ENCODE data around the gene SCART1. TPM values are rescaled to one million over a fixed set of nuclear protein-coding genes. Genes with fewer than 3 reads are reported as not detected.

The SCART1 gene
- total RNA-seq, 1 experiment from 2014 or later = 0.50 TPM

DNA sequence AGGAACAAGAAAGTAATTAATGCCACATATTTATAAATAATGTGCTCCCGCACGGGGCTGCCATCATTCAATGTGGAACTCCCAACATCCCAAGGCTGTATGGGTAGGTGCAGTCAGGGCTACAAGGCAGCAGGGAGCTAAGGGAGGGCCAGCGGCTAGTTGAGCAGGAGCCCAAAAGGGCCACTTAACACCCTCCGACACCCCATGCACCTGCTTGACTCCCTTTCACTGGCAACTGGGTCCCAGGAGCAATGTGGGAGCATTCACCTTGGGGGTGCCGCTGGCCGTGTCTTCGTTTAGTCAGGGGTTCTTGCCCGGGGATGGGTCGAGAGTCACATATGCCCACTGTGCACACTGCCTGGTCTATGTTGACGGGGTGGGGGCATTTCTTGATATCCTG, 27.9 kb downstream of the SCART1 start:
- Histone ChIP-seq H3K27ac (ENCODE audit: insufficient read length, low read depth, low read length) (no peak overlapping the region), H4K20me1 (ENCODE audit: control insufficient read depth, insufficient read depth, insufficient read length) (no peaks in the 10 kb centered on the region), H3K23me2 (ENCODE audit: insufficient read length, low read depth, low read length, poor library complexity, severe bottlenecking) (no peaks in the 10 kb centered on the region), H2BK120ac (ENCODE audit: low read depth, low read length, poor library complexity, severe bottlenecking) (no peak overlapping the region), H3K4me1 (ENCODE audit: insufficient read depth, low read length) (no peaks in the 10 kb centered on the region), H2AK5ac (ENCODE audit: insufficient read length, low read length) (no peak overlapping the region), H3K56ac (ENCODE audit: insufficient read length, low read depth, low read length) (no peak overlapping the region), H2BK5ac (ENCODE audit: insufficient read length, low read length) (no peak overlapping the region), H3K4me2 (ENCODE audit: insufficient read depth, insufficient read length, low read length) (no peak overlapping the region), H2BK15ac (ENCODE audit: low read depth, low read length) (no peak overlapping the region), H4K91ac (ENCODE audit: insufficient read length, low read depth, low read length) (no peak overlapping the region), H3K18ac (ENCODE audit: insufficient read length, low read depth, low read length) (no peak overlapping the region), H3T11ph (ENCODE audit: low read length) (no peak overlapping the region), H4K5ac (ENCODE audit: insufficient read length, low read depth, low read length) (no peak overlapping the region), H2AFZ (ENCODE audit: low read length) (no peak overlapping the region), H3K79me2 (ENCODE audit: insufficient read depth, low read length) (no peaks in the 10 kb centered on the region), H3K79me1 (ENCODE audit: insufficient read depth, low read depth, low read length, poor library complexity, severe bottlenecking) (no peaks in the 10 kb centered on the region), H3K27me3 (ENCODE audit: insufficient read depth, low read length) (no peaks in the 10 kb centered on the region), H3K4ac (ENCODE audit: low read depth, low read length) (no peak overlapping the region), H3K14ac (ENCODE audit: insufficient read depth, low read length) (no peak overlapping the region), H3K9me3 (ENCODE audit: control insufficient read depth, low read depth, low read length) (peaks cover 23% of the 10 kb centered on the region), H3K23ac (ENCODE audit: insufficient read length, low read depth, low read length) (no peak overlapping the region), H3K9ac (ENCODE audit: extremely low read depth, insufficient read length, low read length) (no peak overlapping the region), H2BK12ac (ENCODE audit: insufficient read length, low read depth, low read length) (no peak overlapping the region), H4K8ac (replicated peaks; ENCODE audit: insufficient read length, low read depth, low read length) (no peak overlapping the region), H2BK20ac (ENCODE audit: low read depth, low read length, poor library complexity, severe bottlenecking) (no peak overlapping the region)
- DNase-seq = no peak
- TF ChIP-seq, protein P1, sequence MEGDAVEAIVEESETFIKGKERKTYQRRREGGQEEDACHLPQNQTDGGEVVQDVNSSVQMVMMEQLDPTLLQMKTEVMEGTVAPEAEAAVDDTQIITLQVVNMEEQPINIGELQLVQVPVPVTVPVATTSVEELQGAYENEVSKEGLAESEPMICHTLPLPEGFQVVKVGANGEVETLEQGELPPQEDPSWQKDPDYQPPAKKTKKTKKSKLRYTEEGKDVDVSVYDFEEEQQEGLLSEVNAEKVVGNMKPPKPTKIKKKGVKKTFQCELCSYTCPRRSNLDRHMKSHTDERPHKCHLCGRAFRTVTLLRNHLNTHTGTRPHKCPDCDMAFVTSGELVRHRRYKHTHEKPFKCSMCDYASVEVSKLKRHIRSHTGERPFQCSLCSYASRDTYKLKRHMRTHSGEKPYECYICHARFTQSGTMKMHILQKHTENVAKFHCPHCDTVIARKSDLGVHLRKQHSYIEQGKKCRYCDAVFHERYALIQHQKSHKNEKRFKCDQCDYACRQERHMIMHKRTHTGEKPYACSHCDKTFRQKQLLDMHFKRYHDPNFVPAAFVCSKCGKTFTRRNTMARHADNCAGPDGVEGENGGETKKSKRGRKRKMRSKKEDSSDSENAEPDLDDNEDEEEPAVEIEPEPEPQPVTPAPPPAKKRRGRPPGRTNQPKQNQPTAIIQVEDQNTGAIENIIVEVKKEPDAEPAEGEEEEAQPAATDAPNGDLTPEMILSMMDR (conservative IDR thresholded peaks at IDR 0.05) = no peak
- Mint-ChIP-seq H3K27ac (no peak overlapping the region), H3K9me3 (peaks cover 54 to 60% of the 10 kb centered on the region in 2 experiments), H3K4me3 (no peak overlapping the region), H3K27me3 (ENCODE audit: low read depth) (peaks cover 3% of the 10 kb centered on the region; the same call in 1 of the 2 replicates), H3K4me1 (no peaks in the 10 kb centered on the region), H3K36me3 (ENCODE audit: insufficient read depth in 1 of 3, low read depth in 3 of 3) (peaks cover 0 to 10% (median 1%) of the 10 kb centered on the region in 3 experiments; a peak in 5 of 7 replicates)
- no CpG with 5 or more reads among the region's 10 CpGs for whole genome bisulfite sequencing (ENCODE audit: extremely low coverage, insufficient read length, low lambda C conversion rate)

Data from H9 (cell line).